GM08714 (cell line): ENCODE data around the gene ITFG2.
A peak's percentile ranks its signal among the peaks of the same experiment; 100 is the strongest.
"Not testable (repeated sequence)": the region's sequence is repeated elsewhere in the genome, so short reads cannot be mapped to it uniquely, and the experiment has no call there.

Source experiments
- H3K4me3 ChIP-seq: fragments of 200-500 bp; sonication (Bioruptor generic); 2 replicates; pipeline ENCODE4 v1.5.1; 2014; ENCODE audit warnings: mild to moderate bottlenecking, low read length, inconsistent platforms
- ZNF274 ChIP-seq: IDR thresholded peaks from 2 replicates; pipeline ENCODE4 v1.6.1; 2012; ENCODE audit warnings: mild to moderate bottlenecking, low read depth, low read length

Gene ITFG2

DNA sequence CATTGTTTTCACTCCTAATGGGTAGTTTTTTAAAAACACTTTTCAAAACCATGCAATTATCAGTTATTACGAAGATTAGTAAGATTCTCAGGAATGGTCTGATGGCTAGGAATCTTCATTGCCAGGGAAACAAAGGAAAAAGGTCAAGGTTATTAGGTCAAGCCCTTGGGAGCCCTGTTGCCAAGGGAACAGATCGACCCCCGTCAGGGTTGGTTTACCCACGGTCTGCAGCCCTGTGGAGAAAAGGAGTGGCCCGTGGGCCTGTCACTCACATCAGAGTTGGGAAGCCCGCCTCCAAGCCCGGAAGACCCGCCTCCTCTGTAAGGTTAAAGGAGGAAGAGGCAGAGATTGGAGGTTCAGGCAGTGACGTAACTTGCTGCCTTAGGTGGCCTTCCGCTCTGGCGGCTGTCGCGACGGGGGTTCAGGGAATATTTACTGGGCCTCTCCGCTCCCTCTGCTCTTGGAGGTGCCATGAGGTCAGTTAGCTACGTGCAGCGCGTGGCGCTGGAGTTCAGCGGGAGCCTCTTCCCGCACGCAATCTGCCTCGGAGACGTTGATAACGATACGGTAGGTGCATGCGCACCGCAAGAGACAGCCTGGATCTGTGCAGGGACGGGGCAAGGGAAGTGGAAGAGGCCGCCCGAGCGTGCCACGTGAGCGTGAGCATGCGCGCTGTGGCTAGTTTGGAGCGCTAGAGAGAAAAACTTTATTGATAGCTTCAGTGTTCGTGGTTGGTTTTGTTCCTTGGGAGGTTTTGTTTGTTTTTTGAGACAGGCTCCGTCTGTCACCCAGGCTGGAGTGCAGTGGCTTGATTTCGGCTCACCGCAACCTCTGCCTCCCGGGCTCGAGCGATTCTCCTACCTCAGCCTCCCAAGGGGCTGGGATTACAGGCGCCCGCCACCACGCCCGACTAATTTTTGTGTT is at the start of gene ITFG2:
Gene ITFG2 (plus strand): TSS at position 379 of the 924 bp plus-strand sequence. CDS start 93 bp downstream, at position 472.
- H3K4me3 ChIP-seq = peak within 1 kb of the TSS; percentile 63
- TF ChIP-seq ZNF274 = no peak

GRCh38 chr12:2764398-2764797 is 48.1 kb upstream of the ITFG2 start:
- no peak overlapping the region for H3K4me3 ChIP-seq
- TF ChIP-seq ZNF274 = no peak

- no peak overlapping the region for H3K4me3 ChIP-seq
- TF ChIP-seq ZNF274 = no peak
These were observed 47.4 kb upstream of the ITFG2 start for GRCh38 chr12:2765052-2765451.

GRCh38 chr12:2765608-2766007 is 46.9 kb upstream of the ITFG2 start:
- no peak for TF ChIP-seq ZNF274

DNA sequence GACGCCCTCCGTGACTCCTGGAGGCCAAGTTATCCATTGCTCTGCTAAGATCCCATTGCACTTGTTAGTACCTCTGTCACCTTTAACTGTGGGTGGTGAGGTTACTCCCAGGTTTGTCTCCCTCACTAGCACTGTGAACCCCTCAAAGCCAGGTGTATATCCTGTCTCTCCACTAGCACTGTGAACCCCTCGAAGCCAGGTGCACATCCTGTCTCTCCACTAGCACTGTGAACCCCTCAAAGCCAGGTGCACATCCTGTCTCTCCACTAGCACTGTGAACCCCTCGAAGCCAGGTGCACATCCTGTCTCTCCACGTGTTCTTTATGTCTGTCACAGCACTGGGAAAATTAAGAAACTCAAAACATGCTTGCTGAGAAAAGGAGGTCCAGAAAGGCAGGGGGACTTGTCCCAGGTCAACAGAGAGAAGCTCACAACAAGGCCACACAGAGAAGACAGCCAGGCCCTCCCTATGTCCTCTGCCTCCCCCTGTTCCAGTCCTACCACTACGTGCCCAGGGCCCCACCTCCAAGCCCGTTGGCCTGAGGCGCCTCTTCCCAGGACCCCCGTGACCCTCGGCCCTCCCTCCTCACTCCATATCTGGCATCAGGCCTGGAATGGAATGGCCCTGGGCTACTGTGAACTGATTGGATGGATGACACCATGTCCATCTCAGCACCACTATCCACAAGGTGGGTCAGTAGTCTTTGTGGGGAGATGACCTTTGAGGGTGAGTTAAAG is 44.1 kb upstream of the ITFG2 start:
- no peak for TF ChIP-seq ZNF274

More at GRCh38 chr12:2765608-2766007, 46.9 kb upstream of the ITFG2 start:
- no peak overlapping the region for H3K4me3 ChIP-seq

DNA sequence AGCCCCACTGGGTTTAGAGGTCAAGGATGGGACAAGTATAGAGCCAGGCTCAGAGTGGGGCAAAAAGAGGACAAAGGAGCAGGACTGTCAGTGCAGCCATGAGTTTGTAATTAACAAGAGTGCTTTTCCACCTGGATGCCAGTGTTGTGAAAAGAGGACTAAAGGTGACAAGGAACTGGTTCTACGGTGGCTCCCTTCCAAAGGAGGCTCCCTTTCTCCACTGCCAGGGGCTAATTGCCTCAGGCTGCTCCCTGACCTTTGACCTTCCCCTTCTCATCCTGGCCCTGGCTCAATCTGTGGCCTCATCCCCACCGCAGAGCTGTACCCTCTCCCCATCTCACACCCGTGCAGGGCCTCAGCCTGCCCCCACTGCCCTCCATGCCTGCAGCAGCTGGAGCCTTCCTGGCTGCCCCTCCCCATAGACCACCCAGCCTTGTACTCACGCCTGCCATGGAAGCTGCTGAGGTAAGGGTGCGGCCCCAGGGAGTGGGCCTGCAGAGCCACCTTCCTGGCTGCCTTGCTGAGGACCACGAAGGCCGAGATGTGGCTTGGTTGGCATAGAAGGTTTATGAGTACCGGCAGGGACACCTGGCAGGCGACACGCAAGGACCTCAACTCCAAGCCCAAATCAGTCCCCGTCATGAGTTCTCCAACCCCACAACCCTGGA is 42.5 kb upstream of the ITFG2 start:
- TF ChIP-seq ZNF274 = no peak
- H3K4me3 ChIP-seq = no peak overlapping the region

More for the DNA sequence above, 44.1 kb upstream of the ITFG2 start:
- H3K4me3 ChIP-seq = no peak overlapping the region

GRCh38 chr12:2770544-2770943 is 41.9 kb upstream of the ITFG2 start:
- H3K4me3 ChIP-seq = not testable (repeated sequence)

DNA sequence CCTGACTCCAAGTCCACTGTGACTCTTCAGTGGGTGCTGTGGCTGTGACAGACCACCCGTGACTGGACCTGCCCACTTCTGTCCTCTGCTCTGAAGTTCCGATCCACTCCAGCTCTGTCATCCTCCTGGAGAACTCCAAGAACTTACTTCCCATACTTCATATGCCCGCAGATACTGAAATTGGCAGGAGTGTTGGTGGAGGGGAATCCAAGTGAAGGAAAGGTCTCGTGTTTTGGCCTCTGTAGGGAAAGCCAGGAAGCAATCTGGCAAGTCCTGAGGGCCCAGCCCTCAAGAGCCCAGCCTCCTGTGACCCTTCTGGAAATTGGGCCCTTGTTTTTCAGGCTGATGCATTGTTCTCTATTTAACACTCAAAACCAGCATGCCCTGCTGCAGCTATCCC is 40.1 kb upstream of the ITFG2 start:
- TF ChIP-seq ZNF274 = no peak
- H3K4me3 ChIP-seq = no peak overlapping the region

DNA sequence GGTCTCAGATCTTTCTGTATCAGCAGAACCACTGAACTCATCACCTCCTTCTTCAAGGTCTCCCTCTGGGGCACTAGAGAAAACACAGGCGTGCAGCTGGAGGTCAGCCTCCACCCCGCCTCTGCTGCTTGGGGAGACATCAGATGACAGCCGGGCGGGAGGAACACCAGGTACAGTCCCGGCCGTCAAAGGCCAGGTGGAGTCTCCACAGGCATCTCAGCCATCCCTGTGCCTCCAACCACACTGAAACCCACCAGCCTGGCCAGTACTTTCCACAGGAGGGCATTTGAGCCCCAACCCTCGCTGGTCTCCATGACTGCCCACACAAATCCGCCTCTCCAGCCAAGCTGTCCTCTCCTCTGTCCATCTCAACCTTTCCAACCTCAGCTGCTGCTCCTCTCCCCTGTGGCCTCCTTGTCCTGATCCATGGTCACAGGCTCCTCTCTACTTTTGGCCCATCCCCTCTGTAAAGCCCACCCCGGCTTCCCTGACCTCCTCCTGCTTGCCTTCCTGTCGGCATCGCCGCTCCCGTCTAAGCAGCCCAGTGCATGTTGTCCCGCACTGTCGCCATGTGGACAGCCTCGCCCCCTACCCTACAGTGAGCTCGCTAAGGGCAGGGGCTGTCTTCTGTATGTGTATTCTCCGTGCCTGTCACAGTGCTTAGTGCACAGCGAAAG is 39.1 kb upstream of the ITFG2 start:
- no peak overlapping the region for H3K4me3 ChIP-seq
- TF ChIP-seq ZNF274 = no peak

DNA sequence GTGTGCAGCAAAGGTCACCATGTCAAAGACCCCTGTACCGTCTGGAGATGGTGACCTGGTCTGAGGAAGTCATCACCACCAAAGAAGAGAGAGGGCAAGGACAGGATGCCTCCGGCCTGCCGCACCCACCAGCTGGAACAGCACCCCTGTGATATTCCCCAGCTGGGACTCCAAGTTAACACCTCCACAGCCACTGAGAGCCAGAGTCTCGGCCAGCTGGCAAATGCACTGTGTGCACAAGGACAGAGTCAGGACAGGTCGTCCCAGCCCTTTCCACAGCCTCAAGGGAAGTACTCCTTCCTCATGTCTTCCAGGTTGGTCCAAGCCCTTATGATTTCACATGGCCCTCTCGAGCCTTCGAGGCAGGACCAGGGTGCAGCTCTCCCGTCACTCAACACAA is 37.0 kb upstream of the ITFG2 start:
- no peak for TF ChIP-seq ZNF274
- H3K4me3 ChIP-seq = no peak overlapping the region

GRCh38 chr12:2776129-2776806 is 36.2 kb upstream of the ITFG2 start:
- H3K4me3 ChIP-seq = no peak overlapping the region
- TF ChIP-seq ZNF274 = no peak

DNA sequence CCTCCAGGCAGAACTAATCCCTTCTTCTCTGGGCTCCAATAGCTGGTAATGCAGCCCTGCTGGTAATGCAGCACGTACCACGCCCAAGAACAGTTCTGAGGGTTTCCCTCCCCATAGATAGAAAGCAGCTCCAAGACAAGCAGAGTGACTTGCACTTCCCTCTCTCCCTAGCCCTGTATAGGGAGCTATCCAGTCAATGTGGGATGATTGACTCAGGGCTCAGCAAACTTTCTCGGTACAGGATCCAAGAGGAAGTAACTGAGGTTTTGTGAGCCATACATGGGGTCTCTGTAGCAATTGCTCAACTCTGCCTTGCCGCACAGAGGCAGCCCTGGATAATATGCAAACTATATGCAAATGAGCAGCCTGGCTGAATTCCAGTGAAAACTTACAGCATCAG is 33.2 kb upstream of the ITFG2 start:
- H3K4me3 ChIP-seq = no peak overlapping the region
- TF ChIP-seq ZNF274 = no peak

DNA sequence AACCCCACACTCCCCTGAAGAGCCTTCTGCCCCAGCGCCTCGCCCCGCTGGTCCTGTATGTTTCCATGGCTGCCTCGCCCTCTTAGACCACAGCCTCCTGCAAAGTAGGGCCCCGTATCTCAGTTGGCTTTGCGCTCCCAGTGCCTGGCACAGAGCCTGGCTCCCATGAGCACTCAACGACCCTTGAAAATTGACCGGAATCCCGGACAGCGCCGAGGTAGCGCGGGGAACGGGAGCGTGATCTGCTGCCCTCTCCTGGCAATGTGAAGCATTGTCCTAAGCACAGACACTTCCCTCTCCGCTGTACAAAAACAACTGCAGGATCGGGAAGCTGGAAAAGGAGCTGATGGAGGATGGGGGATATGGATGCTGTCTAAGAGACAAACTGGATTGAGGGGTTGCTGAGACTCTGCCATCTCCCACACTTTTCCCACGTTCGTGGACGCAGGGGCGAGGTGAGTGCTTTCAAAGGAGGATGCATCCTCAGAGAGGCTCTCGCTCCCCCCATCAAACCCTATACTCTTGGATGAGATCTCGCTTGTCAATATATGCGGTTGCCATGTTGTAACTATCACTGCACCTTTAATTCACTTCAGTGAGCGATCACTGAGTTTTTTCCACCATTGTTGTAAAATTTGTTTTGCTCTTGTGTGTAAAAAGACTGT is 28.4 kb upstream of the ITFG2 start:
- no peak overlapping the region for H3K4me3 ChIP-seq
- no peak for TF ChIP-seq ZNF274
